Activated CD4-positive, alpha-beta T cell treated with anti-CD3 and anti-CD28 coated beads for 36 hours (primary cell): ENCODE results near the gene CADM1. TPM values are rescaled to one million over a fixed set of nuclear protein-coding genes. Genes with fewer than 3 reads are reported as not detected.
A peak's percentile ranks its signal among the peaks of the same experiment; 100 is the strongest.

ENCODE experiments used
- ATAC-seq: fragments of 200-7000 bp; cut with Tn5 transposase; one replicate; pipeline ENCODE4 v1.10.0; 2021; ENCODE audit warnings: mild to moderate bottlenecking, moderate library complexity
- CTCF ChIA-PET: fragments of 350-600 bp; sonication (Branson Sonifier 250); formaldehyde crosslinking; loops from one replicate; lab custom pipeline; 2021; ENCODE audit warnings: antibody characterized with exemption; lab: Charles Lee
- POLR2A ChIA-PET: fragments of 350-600 bp; sonication (Branson Sonifier 250); formaldehyde crosslinking; loops from one replicate; lab custom pipeline; 2021; ENCODE audit warnings: antibody characterized with exemption, inconsistent platforms; lab: Charles Lee
- DNase-seq: peaks from one replicate; pipeline ENCODE4 v3.0.0-alpha.2; 2020
- H3K27ac Mint-ChIP-seq: one replicate; pipeline ENCODE4 v1.8.0; 2021; ENCODE audit warnings: mixed read lengths
- H3K27me3 Mint-ChIP-seq: one replicate; pipeline ENCODE4 v1.8.0; 2021; ENCODE audit warnings: mixed read lengths
- H3K36me3 Mint-ChIP-seq: one replicate; pipeline ENCODE4 v1.8.0; 2021; ENCODE audit warnings: low read depth, mixed read lengths
- H3K4me1 Mint-ChIP-seq: one replicate; pipeline ENCODE4 v1.8.0; 2021; ENCODE audit warnings: mixed read lengths
- H3K4me3 Mint-ChIP-seq: one replicate; pipeline ENCODE4 v1.8.0; 2021; ENCODE audit warnings: mild to moderate bottlenecking, moderate library complexity, mixed read lengths
- H3K9me3 Mint-ChIP-seq: one replicate; pipeline ENCODE4 v1.8.0; 2021; ENCODE audit warnings: low read depth, mixed read lengths
- intact Hi-C, 2 experiments: fragments of 100-400 bp; cut with DNase I in 1 of 2; cut with micrococcal nuclease in 1 of 2; formaldehyde crosslinking; loops; one replicate each; pipeline versions ENCODE4 v1.14.2 to v1.15.1; 2022 to 2024; cut with DNase I, micrococcal nuclease
- total RNA-seq, 2 experiments: library from RNA; stranded (reverse); gene quantifications; one replicate each; pipeline ENCODE4 v1.2.3, GENCODE V29; 2021

CADM1 gene
- total RNA-seq, 2 experiments from 2014 or later, result 0.58 to 0.91 TPM

DNA sequence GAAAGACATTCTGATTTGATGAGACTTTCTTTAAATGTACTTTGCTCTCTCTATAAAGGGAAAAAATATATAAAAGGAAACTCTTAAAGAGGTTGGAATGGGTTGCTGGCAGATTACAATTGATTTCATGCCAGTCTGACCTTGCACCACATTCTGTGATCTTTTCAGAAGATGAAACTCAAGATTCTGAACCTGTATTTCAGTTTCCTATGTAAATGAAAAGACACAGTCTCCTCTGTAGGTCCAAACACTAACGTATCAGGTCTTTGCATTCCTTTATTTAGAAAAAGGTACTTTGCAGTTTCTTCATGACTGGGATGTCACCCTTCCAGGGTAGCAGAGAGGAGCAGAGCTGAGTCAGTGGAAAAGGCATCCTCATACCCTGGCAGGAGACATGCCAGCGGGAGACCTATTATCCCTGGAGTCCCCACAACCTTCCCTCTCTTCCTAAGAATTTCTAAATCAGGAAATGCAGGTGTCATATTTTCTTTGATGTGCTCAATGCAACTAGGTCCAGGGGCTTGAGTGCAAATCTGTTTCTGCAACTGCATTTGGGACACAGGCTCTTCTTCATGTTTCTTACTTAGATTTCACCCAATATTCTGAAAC lies 282.6 kb downstream of the CADM1 start:
- POLR2A ChIA-PET, result no interaction called here
- no peaks in the 10 kb centered on the region for H3K9me3 Mint-ChIP-seq
- peaks cover 15% of the 10 kb centered on the region for H3K4me1 Mint-ChIP-seq
- DNase-seq, result no peak
- H3K4me3 Mint-ChIP-seq, result no peak overlapping the region
- H3K36me3 Mint-ChIP-seq, result no peaks in the 10 kb centered on the region
- no peak for ATAC-seq
- H3K27me3 Mint-ChIP-seq, result peaks cover 9% of the 10 kb centered on the region
- CTCF ChIA-PET, result no interaction called here
- no peak overlapping the region for H3K27ac Mint-ChIP-seq
- intact Hi-C loops, result loop anchor here (1.0 kb wide), 1 partner anchor 27 kb away; no protein-coding TSS in a partner anchor

DNA sequence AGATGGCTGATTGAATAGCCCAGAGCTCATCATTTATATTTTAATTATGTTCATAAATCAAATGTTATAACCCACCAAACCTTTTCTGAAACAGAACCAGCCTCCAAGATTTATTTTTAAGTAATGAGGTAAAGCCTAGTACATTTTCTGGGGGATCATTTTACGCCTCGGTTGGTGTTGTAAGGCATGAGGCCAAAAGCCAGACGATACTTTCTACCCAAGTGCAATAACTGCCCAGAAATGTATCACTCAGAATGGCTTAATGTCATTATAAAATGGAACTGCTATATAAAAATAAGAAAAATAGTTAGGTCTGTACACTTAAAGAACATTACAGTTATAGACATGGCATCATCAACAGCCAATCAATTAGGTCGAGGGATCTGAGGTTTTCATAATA lies 283.3 kb downstream of the CADM1 start:
- Mint-ChIP-seq H3K27me3 (peaks cover 9% of the 10 kb centered on the region), H3K4me3 (no peak overlapping the region), H3K4me1 (peaks cover 15% of the 10 kb centered on the region), H3K36me3 (no peaks in the 10 kb centered on the region), H3K27ac (no peak overlapping the region), H3K9me3 (no peaks in the 10 kb centered on the region)
- intact Hi-C loops, result no loop called here
- no peak for DNase-seq
- POLR2A ChIA-PET, result no interaction called here
- CTCF ChIA-PET, result no interaction called here
- no peak for ATAC-seq

DNA sequence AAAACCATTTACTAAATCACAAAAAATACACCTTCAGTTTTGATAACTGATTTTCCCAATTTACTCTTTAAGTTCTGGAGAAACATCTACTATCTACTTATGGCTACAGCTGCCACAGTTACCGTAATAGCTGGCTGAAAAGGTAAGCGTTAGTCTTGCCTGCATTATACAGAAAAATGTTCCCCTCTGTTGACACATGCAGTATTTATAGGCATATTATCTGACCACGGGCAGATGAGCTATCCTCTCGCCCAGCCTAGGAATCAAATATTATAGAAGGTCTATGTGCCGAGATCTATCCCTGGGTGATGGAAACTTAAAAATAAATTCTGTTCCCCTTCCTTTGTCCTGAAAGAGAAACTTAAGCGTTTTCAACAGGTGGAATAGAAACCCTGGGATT lies 283.8 kb downstream of the CADM1 start:
- DNase-seq, result no peak
- H3K4me3 Mint-ChIP-seq, result no peak overlapping the region
- no peak overlapping the region for H3K27ac Mint-ChIP-seq
- H3K9me3 Mint-ChIP-seq, result no peaks in the 10 kb centered on the region
- POLR2A ChIA-PET, result interaction anchor here (0.7 kb wide), 1 partner anchor 1774 kb away, joined by 3 read pairs; no protein-coding TSS in a partner anchor
- CTCF ChIA-PET, result no interaction called here
- H3K36me3 Mint-ChIP-seq, result no peaks in the 10 kb centered on the region
- H3K4me1 Mint-ChIP-seq, result peaks cover 15% of the 10 kb centered on the region
- no peak for ATAC-seq
- intact Hi-C loops, result no loop called here
- H3K27me3 Mint-ChIP-seq, result peaks cover 9% of the 10 kb centered on the region

DNA sequence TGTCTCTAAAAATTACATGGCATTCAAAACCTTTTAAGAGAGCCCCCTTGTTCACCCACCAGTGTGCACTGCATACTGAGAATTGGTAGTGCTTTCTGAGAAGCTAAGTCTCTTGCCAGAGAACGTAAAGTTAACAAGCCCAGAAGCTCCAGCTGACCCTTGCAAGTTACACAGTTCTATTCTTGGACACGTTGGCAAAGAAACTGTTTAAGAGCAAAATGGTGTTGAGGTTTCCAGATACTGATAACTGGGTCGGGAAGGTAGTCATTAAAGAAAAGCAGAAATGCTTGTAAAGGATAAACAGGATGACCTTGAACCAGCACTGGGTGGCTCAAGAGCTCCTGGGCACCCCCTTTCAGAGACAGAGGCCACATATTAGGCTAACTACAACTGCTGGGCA lies 284.8 kb downstream of the CADM1 start:
- Mint-ChIP-seq H3K27ac (no peak overlapping the region), H3K27me3 (peaks cover 5% of the 10 kb centered on the region), H3K4me3 (no peak overlapping the region), H3K36me3 (no peaks in the 10 kb centered on the region), H3K4me1 (peaks cover 15% of the 10 kb centered on the region), H3K9me3 (no peaks in the 10 kb centered on the region)
- ATAC-seq (no peak), DNase-seq (no peak)
- intact Hi-C loops, result no loop called here
- POLR2A ChIA-PET, result interaction anchor here (0.6 kb wide), 1 partner anchor 1490 kb away, joined by 5 read pairs; no protein-coding TSS in a partner anchor
- CTCF ChIA-PET, result interaction anchor here (0.7 to 1.2 kb wide), 4 partner anchors 8 to 1060 kb away, joined by 3 to 4 read pairs (median 3); no protein-coding TSS in a partner anchor

DNA sequence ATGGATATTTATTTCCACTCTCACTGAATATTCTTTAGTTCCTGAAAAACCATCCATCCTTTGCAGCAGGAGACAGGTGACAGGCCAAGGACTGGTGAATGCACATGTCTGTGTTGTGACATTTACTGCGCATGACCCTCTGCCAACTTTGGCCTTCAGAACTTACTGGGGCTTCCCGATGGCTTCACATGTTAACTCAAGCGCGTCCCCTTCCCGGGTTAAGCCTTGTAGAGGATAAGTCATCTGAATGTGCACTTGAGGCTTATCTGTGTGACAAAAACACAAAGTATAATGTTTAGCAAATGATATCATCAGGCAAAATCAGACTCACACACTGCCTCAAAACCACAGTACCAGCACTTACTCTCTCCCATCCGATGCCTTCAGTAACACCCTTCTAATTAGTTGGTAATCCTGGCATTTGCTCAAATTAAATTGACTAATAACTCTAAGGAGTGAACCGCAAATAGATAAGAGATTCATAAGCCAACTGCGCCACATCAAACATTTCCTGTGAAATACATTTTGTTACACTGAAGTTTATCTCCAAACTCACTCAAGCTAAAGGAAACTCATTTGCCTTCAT lies 286.4 kb downstream of the CADM1 start:
- CTCF ChIA-PET, result no interaction called here
- H3K4me3 Mint-ChIP-seq, result no peak overlapping the region
- peak; percentile 24 for ATAC-seq
- no peak overlapping the region for H3K27ac Mint-ChIP-seq
- peaks cover 10% of the 10 kb centered on the region for H3K4me1 Mint-ChIP-seq
- intact Hi-C loops, result no loop called here
- no peak for DNase-seq
- H3K36me3 Mint-ChIP-seq, result no peaks in the 10 kb centered on the region
- POLR2A ChIA-PET, result interaction anchor here (1.2 kb wide), 1 partner anchor 13 kb away, joined by 4 read pairs; no protein-coding TSS in a partner anchor
- H3K9me3 Mint-ChIP-seq, result no peaks in the 10 kb centered on the region
- H3K27me3 Mint-ChIP-seq, result peaks cover 2% of the 10 kb centered on the region

DNA sequence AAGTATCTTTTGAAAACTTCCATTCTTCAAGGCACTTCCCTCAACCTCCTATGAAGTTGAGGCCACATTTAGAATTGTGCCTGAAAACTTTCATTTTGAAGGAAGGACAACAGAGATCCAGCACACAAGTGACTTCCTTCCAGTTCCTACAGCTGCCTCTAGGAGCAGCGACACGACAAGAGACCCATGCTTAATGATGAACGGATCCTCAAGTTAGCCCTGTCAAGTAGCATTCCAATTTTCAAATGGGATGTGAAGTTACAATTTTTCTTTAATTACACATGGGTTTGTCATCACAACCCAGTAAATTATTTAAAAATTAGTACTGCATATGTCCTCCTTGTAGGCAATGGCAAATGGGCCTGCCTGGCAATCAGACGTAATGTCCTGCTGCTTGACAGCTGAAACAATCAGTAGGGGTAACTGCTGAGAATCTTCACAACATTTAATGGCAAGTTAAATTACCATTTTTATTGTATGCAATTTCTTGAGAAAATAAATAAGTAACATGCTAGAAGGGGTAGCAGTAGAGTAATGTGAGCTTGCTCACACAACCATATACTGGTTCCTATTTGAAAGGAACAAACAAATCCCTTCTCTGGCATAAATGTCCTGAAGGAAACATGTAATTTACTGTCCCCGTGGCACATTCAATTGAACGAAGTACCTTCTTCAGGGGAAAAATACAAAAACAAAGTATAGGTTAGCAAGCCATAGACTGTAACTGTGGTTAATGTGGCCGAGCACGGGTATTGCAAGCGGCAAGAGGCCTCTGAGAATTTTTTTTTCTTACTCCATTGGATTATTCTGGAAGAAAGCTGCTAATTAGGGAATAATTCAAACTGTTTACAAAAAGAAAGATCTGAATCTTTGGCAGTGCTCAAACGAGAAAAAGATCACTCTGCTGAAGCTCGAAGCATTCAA lies 288.3 kb downstream of the CADM1 start:
- ChIA-PET POLR2A (no interaction called here), CTCF (interaction anchor here (0.7 kb wide), 1 partner anchor 412 kb away, joined by 3 read pairs; no protein-coding TSS in a partner anchor)
- intact Hi-C loops, result no loop called here
- Mint-ChIP-seq H3K4me1 (no peaks in the 10 kb centered on the region), H3K9me3 (no peaks in the 10 kb centered on the region), H3K36me3 (no peaks in the 10 kb centered on the region), H3K4me3 (no peak overlapping the region), H3K27ac (no peak overlapping the region), H3K27me3 (no peaks in the 10 kb centered on the region)
- no peak for ATAC-seq
- no peak for DNase-seq

DNA sequence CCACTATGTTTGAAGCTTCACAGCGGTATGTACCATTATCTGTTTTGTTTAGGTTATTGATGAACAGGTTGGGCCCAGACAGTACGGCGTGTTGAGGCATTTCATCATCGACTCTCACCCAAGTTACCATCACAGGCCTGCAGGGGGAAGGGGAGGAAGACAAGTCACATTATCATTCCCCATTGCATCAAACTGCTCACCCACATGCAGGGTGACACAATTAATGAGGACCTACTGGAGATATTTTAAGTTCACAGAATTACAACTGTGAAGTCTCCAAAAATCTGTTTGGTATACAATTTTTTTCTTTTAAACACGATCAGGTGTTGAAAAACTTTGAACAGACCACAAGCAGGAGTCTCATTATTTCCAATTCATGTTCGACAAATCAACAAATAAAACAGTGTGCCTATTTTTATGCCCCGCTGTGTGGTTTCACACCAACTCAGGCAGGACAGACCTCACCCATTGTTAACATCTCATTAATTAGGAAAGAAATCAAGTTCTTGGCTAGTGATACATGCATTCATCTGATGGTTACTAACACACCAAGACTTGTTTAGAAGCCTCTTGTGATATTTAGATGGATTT lies 289.5 kb downstream of the CADM1 start:
- ChIA-PET CTCF (interaction anchor here (1.6 kb wide), 1 partner anchor 10 kb away, joined by 3 read pairs; no protein-coding TSS in a partner anchor), POLR2A (no interaction called here)
- Mint-ChIP-seq H3K9me3 (no peaks in the 10 kb centered on the region), H3K36me3 (no peaks in the 10 kb centered on the region), H3K4me3 (no peak overlapping the region), H3K4me1 (no peaks in the 10 kb centered on the region), H3K27ac (no peak overlapping the region), H3K27me3 (no peaks in the 10 kb centered on the region)
- intact Hi-C loops, result no loop called here
- DNase-seq, result no peak
- no peak for ATAC-seq

DNA sequence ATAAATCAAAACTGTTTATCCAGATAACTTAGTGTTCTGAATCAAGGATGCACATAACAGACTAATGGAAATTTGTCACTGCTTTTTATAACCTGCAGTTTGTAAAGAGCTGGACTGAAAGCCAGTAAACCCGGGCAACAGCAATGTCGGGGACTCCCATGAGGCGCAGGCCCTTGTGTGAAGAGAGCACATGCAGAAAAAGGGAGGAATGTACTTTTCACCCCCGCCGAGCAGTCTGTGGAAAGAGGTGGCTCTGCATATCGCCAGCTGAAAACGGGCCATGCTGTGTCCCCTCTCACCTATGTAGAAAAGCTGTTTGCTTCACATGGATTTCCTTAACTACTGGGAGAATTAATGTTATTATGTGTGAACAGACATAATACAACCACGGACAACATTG lies 291.2 kb downstream of the CADM1 start:
- DNase-seq (no peak), ATAC-seq (no peak)
- POLR2A ChIA-PET, result no interaction called here
- Mint-ChIP-seq H3K4me3 (no peak overlapping the region), H3K36me3 (no peaks in the 10 kb centered on the region), H3K27ac (no peak overlapping the region), H3K9me3 (no peaks in the 10 kb centered on the region), H3K27me3 (no peaks in the 10 kb centered on the region), H3K4me1 (no peaks in the 10 kb centered on the region)
- CTCF ChIA-PET, result interaction anchor here (1.6 kb wide), 1 partner anchor 11 kb away, joined by 3 read pairs; no protein-coding TSS in a partner anchor
- intact Hi-C loops, result no loop called here

DNA sequence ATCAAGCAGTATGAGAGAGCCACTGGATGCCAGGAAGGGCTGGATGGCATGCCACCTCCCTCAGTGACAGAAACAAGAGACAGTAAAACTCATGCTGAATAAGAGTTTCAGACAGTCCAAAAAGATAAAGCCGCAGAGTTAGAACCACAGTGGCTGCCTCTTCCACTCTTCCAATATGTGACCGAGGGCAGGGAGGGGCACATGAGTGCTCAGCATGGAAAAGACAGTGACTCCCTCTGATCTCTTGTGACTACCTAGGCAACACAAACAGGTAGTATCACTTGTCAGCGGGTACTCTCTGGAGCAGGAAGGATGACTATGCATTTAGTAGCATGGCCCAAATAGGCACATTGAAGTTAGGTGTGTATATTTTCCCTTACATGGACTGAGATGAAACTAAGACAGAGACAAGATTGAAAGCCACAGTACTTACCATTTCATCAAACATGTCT lies 295.4 kb downstream of the CADM1 start:
- Mint-ChIP-seq H3K4me1 (no peaks in the 10 kb centered on the region), H3K4me3 (no peak overlapping the region), H3K36me3 (no peaks in the 10 kb centered on the region), H3K27ac (no peak overlapping the region), H3K27me3 (no peaks in the 10 kb centered on the region), H3K9me3 (no peaks in the 10 kb centered on the region)
- ChIA-PET CTCF (no interaction called here), POLR2A (no interaction called here)
- DNase-seq (no peak), ATAC-seq (no peak)
- intact Hi-C loops, result no loop called here

DNA sequence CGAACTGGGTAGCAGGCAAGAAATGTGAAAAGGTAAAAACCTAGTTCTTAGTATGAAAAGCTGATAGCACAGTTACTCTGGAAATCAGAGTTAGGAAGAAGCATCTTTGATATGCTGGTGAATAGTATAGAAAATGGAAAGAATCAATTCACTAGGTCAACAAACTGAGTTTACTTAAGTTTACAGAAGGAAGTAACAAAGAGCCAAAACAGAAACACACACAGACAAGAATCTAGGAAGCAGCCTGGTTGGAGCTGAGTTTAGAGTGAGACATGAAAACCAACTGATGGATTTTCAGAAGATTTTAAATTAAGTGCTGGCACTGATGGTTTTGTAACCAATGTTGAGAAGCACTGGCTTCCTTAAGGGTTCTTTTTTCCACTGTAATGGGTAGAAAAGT lies 296.3 kb downstream of the CADM1 start:
- no peaks in the 10 kb centered on the region for H3K4me1 Mint-ChIP-seq
- H3K4me3 Mint-ChIP-seq, result no peak overlapping the region
- intact Hi-C loops, result no loop called here
- no peak overlapping the region for H3K27ac Mint-ChIP-seq
- ChIA-PET CTCF (no interaction called here), POLR2A (no interaction called here)
- H3K36me3 Mint-ChIP-seq, result no peaks in the 10 kb centered on the region
- ATAC-seq (no peak), DNase-seq (no peak)
- H3K9me3 Mint-ChIP-seq, result no peaks in the 10 kb centered on the region
- H3K27me3 Mint-ChIP-seq, result no peaks in the 10 kb centered on the region

DNA sequence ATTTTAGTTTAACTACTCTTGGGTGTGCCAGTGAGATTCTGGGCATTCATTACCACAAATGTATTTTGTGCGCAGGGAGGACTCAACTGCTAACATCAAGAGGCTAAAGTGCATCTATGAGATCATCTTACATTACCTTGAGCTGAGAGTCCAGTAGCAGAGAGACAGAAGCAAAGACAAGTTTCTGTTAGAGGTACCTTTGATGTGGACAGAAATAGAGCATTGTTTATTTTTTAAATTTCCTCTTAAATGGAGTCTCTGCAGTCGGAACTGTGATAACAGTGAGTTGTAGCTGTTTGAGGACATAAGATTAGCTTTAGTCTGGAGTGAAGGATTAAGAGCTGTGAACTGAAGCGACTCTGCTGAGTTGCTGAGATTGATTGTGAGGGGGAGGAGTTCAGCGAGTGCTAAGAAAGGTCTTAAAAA lies 297.0 kb downstream of the CADM1 start:
- Mint-ChIP-seq H3K27ac (no peak overlapping the region), H3K4me3 (no peak overlapping the region), H3K36me3 (no peaks in the 10 kb centered on the region), H3K27me3 (no peaks in the 10 kb centered on the region), H3K4me1 (no peaks in the 10 kb centered on the region), H3K9me3 (no peaks in the 10 kb centered on the region)
- ChIA-PET CTCF (no interaction called here), POLR2A (no interaction called here)
- ATAC-seq (no peak), DNase-seq (no peak)
- intact Hi-C loops, result no loop called here
